T-helper 22 cell (primary cell): ENCODE data around the gene RAD51B.
"Not testable (repeated sequence)": the region's sequence is repeated elsewhere in the genome, so short reads cannot be mapped to it uniquely, and the experiment has no call there.

Experiments
- DNase-seq: peaks from one replicate; pipeline ENCODE4 v3.0.0-alpha.2; 2020; ENCODE audit warnings: low read depth

RAD51B gene

GRCh38 chr14:68407285-68407684 lies 587.7 kb downstream of the RAD51B start:
- no peak for DNase-seq

- DNase-seq, result no peak
Observed at GRCh38 chr14:68407825-68408224, 588.2 kb downstream of the RAD51B start.

GRCh38 chr14:68408680-68409079 lies 589.1 kb downstream of the RAD51B start:
- no peak for DNase-seq

GRCh38 chr14:68409387-68409786 lies 589.8 kb downstream of the RAD51B start:
- DNase-seq, result no peak

GRCh38 chr14:68412505-68413465 lies 593.2 kb downstream of the RAD51B start:
- no peak for DNase-seq

GRCh38 chr14:68413509-68413908 lies 593.9 kb downstream of the RAD51B start:
- DNase-seq, result no peak

GRCh38 chr14:68414121-68414520 lies 594.5 kb downstream of the RAD51B start:
- DNase-seq, result no peak

- no peak for DNase-seq
Observed at GRCh38 chr14:68416171-68416570, 596.6 kb downstream of the RAD51B start.

GRCh38 chr14:68417009-68417650 lies 597.6 kb downstream of the RAD51B start:
- no peak for DNase-seq

GRCh38 chr14:68418174-68419118 lies 598.9 kb downstream of the RAD51B start:
- DNase-seq, result no peak

GRCh38 chr14:68420350-68420749 lies 600.8 kb downstream of the RAD51B start:
- no peak for DNase-seq

GRCh38 chr14:68421116-68421515 lies 601.5 kb downstream of the RAD51B start:
- DNase-seq, result no peak

- no peak for DNase-seq
Observed at GRCh38 chr14:68423686-68424085, 604.1 kb downstream of the RAD51B start.

GRCh38 chr14:68424443-68425172 lies 605.0 kb downstream of the RAD51B start:
- no peak for DNase-seq

GRCh38 chr14:68426661-68427549 lies 607.3 kb downstream of the RAD51B start:
- DNase-seq, result no peak

- DNase-seq, result no peak
Observed at GRCh38 chr14:68427550-68427890, 607.9 kb downstream of the RAD51B start.

- not testable (repeated sequence) for DNase-seq
Observed at GRCh38 chr14:68428900-68429299, 609.3 kb downstream of the RAD51B start.

- not testable (repeated sequence) for DNase-seq
Observed at GRCh38 chr14:68434173-68434572, 614.6 kb downstream of the RAD51B start.

GRCh38 chr14:68435631-68436030 lies 616.1 kb downstream of the RAD51B start:
- DNase-seq, result not testable (repeated sequence)

GRCh38 chr14:68439676-68440075 lies 620.1 kb downstream of the RAD51B start:
- no peak for DNase-seq
